H1 (cell line): ENCODE data around the gene ATF7IP. TPM values are rescaled to one million over a fixed set of nuclear protein-coding genes. Genes with fewer than 3 reads are reported as not detected.

Source experiments
- ASH2L ChIP-seq: fragments of 200-600, 300-600 bp; sonication (generic); IDR thresholded peaks from one replicate; pipeline ENCODE4 v1.7.1; 2017; ENCODE audit warnings: low read length
- ATF3 ChIP-seq: IDR thresholded peaks from 2 replicates; pipeline ENCODE4 v1.6.1; 2011; ENCODE audit warnings: low read depth, mild to moderate bottlenecking, low read length; ENCODE audit not compliant: insufficient read depth
- BRCA1 ChIP-seq: IDR thresholded peaks from 2 replicates; pipeline ENCODE4 v1.6.1; 2012; ENCODE audit warnings: low read depth, low read length, improper control_type of control experiment
- CHD1 ChIP-seq: IDR thresholded peaks from 2 replicates; pipeline ENCODE4 v1.6.1; 2012; ENCODE audit warnings: low read depth, low read length, improper control_type of control experiment
- CTBP2 ChIP-seq: IDR thresholded peaks from 2 replicates; pipeline ENCODE4 v1.7.0; 2011; ENCODE audit warnings: borderline replicate concordance, mild to moderate bottlenecking, moderate library complexity, mixed read lengths, low read length; ENCODE audit not compliant: insufficient read depth, insufficient read length
- CTCF ChIP-seq, 3 experiments: IDR thresholded peaks; 1 replicate in 2 of 3; 2 replicates in 1 of 3; pipeline versions ENCODE4 v1.5.1 to v1.6.1; 2011; ENCODE audit warnings: low read length in 3 of 3, mild to moderate bottlenecking in 3 of 3, inconsistent platforms in 2 of 3, low read depth in 1 of 3, moderate library complexity in 1 of 3; ENCODE audit not compliant: insufficient read depth in 1 of 3; ENCODE audit errors: control extremely low read depth in 1 of 3
- EP300 ChIP-seq, 2 experiments: IDR thresholded peaks; 1 replicate in 1 of 2; 2 replicates in 1 of 2; pipeline ENCODE4 v1.6.1; 2011 to 2012; ENCODE audit warnings: low read depth in 2 of 2, low read length in 2 of 2, mild to moderate bottlenecking in 2 of 2, borderline replicate concordance in 1 of 2, inconsistent platforms in 1 of 2, moderate library complexity in 1 of 2
- FOSL1 ChIP-seq: IDR thresholded peaks from 2 replicates; pipeline ENCODE4 v1.6.1; 2011; ENCODE audit warnings: mild to moderate bottlenecking, low read depth, low read length, moderate library complexity; ENCODE audit not compliant: insufficient read depth
- GABPA ChIP-seq: IDR thresholded peaks from 2 replicates; pipeline ENCODE4 v1.6.1; 2011; ENCODE audit warnings: mild to moderate bottlenecking, low read length, moderate library complexity, borderline replicate concordance; ENCODE audit not compliant: insufficient read depth
- JUND ChIP-seq: IDR thresholded peaks from 2 replicates; pipeline ENCODE4 v1.6.1; 2011; ENCODE audit warnings: mild to moderate bottlenecking, improper control_type of control experiment, low read length
- KDM4A ChIP-seq: IDR thresholded peaks from one replicate; pipeline ENCODE4 v1.7.1; 2012; ENCODE audit warnings: low read depth, mild to moderate bottlenecking, moderate library complexity, low read length, inconsistent platforms; ENCODE audit not compliant: severe bottlenecking
- PHF8 ChIP-seq: fragments of 200-600 bp; sonication (generic); conservative IDR thresholded peaks from 2 replicates; pipeline ENCODE4 v1.7.1; 2012; ENCODE audit warnings: low read depth, mild to moderate bottlenecking, inconsistent platforms, low read length, moderate library complexity
- POLR2AphosphoS5 ChIP-seq: IDR thresholded peaks from 2 replicates; pipeline ENCODE4 v1.6.1; 2011; ENCODE audit warnings: low read depth, low read length
- RAD21 ChIP-seq, 2 experiments: IDR thresholded peaks in 1 of 2; conservative IDR thresholded peaks in 1 of 2; 2 replicates each; pipeline ENCODE4 v1.6.1; 2011; ENCODE audit warnings: low read depth in 2 of 2, low read length in 2 of 2, improper control_type of control experiment in 1 of 2, inconsistent platforms in 1 of 2, mild to moderate bottlenecking in 1 of 2, moderate library complexity in 1 of 2
- RFX5 ChIP-seq: IDR thresholded peaks from 2 replicates; pipeline ENCODE4 v1.6.1; 2011; ENCODE audit warnings: low read depth, low read length, improper control_type of control experiment, borderline replicate concordance
- SP2 ChIP-seq: IDR thresholded peaks from 2 replicates; pipeline ENCODE4 v1.6.1; 2012; ENCODE audit warnings: mild to moderate bottlenecking, low read length, inconsistent platforms
- SP4 ChIP-seq: IDR thresholded peaks from 2 replicates; pipeline ENCODE4 v1.6.1; 2012; ENCODE audit warnings: low read length, inconsistent platforms
- TBP ChIP-seq: IDR thresholded peaks from 2 replicates; pipeline ENCODE4 v1.6.1; 2011; ENCODE audit warnings: low read depth, low read length, improper control_type of control experiment
- YY1 ChIP-seq: IDR thresholded peaks from 2 replicates; pipeline ENCODE4 v1.6.1; 2011; ENCODE audit warnings: low read depth, mild to moderate bottlenecking, low read length
- polyA plus RNA-seq, 7 experiments: library from polyadenylated mRNA; depleted of rRNA in 3 of 7; stranded (reverse) in 5 of 7; unstranded in 2 of 7; fragments of >200 nt in 5 of 7; fragments of 200-250 nt in 2 of 7; gene quantifications; 1 replicate in 5 of 7; 2 replicates in 1 of 7; 4 replicates in 1 of 7; pipeline versions ENCODE4 v1.2.1 to v1.2.3, GENCODE V29; 2011 to 2013; ENCODE audit warnings: missing spikeins in 2 of 7, mixed read lengths in 2 of 7
- total RNA-seq: library from RNA; stranded (reverse); fragmentation: NEBNext Ultra II Directional; extraction: Animal tissue kit (Norgen Biotek cat#: 25700); gene quantifications from 2 replicates; pipeline ENCODE4 v1.2.1, GENCODE V29; 2021

The ATF7IP gene
- total and polyA plus RNA-seq, 2 of the 8 experiments (the other 6 are each of a cell fraction or from before 2014, with no cell fraction given): 34.2 to 148 TPM

GRCh38 chr12:14384783-14385638, 19.5 kb downstream of the ATF7IP start (continued):
- TF ChIP-seq CTCF (IDR thresholded peaks at IDR 0.05; ENCODE audit: control extremely low read depth in 1 of 3, insufficient read depth in 1 of 3, low read depth in 1 of 3, low read length in 3 of 3) (no peak), CTBP2 (no peak), GABPA (no peak), SP4 (no peak), ATF3 (no peak), SP2 (no peak), RAD21 (IDR thresholded peaks at IDR 0.05 in 1 of 2, conservative IDR thresholded peaks at IDR 0.05 in 1 of 2; ENCODE audit: low read depth in 2 of 2, low read length in 2 of 2) (0 out of 4 replicates have a peak, but pooled peaks of 1 of the 2 experiments have one; percentile 13), POLR2AphosphoS5 (no peak), TBP (no peak), CHD1 (no peak), PHF8 (no peak), ASH2L (no peak), KDM4A (no peak), YY1 (peak; percentile 96), BRCA1 (no peak), EP300 (IDR thresholded peaks at IDR 0.05; ENCODE audit: borderline replicate concordance in 1 of 2, low read depth in 2 of 2, low read length in 2 of 2) (no peak), FOSL1 (no peak), RFX5 (no peak), JUND (peak; percentile 30; the same call in 1 of the 2 replicates)
